Raji (cell line): ENCODE data around the gene SLC41A1.

Experiments used
- POLR2A ChIP-seq: IDR thresholded peaks from 2 replicates; pipeline ENCODE4 v1.6.1; 2011; ENCODE audit warnings: low read depth, low read length, control low read depth; ENCODE audit not compliant: insufficient read depth

SLC41A1 gene

DNA sequence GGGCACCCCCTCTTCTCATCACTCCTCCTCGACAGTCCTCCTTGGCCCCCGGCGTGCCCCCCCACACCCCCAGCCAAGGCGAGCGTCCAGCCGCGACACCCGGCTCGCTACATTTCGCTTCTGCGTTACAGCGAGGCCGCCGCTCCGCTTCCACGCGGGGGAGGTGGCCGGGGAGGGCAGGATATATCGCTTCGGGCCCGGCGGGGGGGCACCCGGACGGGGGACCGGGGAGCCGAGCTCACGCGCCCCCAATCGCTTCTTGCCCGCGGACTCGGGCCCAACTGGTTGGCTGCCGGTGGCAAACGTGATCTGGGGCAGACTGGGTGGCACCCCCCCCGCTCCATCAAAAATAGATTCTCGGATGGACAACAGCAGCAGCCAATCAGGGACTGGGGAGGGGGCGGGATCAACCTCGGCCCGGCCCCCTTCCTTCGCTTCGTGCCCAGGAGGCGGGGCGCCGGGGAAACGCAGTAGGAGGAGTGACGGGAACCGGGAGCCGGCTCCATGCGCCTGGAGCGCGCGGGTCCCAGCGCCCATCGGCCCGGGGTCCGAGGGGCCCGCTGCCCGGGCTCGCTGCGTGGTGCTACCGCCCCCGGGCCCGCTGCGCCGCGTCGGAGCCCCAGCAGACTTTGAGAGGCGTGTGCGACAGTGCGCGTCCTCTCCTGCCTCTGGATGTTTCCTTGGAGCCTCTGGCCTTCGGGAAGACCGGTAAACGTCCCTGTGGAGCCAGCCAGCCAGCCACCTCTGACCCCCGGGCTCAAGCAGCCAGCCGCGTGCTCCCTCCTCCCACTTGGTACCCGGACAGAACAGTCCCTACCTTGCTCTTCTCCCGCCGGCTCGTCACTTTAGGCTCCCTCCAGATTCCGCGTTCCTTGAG is at the start of gene SLC41A1:
Gene SLC41A1, minus strand, starts transcription at position 321 of the 877 bp plus-strand sequence. CDS start 2,757 bp downstream, outside the sequence.
- TF ChIP-seq POLR2A, result peak; percentile 79

DNA sequence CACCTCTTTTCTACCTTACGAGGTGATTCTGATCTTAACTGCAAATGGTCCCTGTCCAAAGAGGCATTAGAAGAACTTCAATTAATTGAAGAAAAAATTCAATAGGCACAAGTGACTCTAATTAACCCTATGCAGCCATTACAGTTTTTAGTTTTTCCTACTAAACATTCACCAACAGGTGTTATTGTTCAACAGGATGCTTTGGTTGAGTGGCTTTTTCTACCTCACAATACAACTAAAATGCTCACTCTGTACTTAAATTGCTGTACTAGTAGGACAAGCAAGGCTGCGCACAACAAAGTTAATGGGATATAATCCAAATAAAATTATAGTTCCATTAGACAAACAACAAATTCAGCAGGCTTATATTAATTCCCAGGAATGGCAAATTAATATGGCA is 48.5 kb upstream of the SLC41A1 start:
- TF ChIP-seq POLR2A, result no peak

DNA sequence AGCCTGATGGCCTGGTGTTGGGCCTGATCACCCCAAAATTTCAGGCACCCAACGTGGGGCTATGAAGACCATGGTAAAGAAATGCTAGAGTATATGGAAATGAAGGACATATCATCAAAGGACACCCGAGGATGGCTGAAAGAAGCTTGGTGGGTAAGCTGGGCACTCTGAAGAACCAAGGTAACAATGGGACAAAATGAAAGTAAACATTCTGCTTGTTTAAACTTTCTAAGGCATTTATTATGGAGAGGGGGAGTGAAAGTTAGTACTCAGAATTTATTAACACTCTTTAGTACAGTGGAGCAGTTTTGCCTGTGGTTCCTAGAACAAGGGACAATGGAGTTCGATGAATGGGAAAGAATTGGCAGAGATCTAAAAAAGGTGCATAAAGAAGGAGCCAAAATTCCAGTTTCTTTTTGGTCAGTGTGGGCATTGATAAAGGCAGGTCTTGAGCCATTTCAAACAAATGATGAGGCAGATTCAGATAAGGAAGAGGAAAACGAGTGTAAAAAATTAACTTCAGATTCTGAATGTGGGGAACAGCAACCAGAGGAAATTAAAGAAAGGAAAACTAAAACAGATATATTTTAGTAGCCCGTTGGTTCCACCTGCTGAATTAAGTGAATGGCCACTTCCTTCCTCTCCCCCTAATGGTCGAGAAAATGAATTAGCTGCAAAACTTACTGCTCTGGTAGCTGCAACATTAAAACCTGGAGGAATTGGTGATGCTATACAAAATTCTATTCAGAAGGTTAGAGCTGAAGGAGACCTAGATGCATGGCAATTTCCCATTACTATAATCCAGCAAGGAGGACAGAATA is 45.4 kb upstream of the SLC41A1 start:
- TF ChIP-seq POLR2A, result no peak

DNA sequence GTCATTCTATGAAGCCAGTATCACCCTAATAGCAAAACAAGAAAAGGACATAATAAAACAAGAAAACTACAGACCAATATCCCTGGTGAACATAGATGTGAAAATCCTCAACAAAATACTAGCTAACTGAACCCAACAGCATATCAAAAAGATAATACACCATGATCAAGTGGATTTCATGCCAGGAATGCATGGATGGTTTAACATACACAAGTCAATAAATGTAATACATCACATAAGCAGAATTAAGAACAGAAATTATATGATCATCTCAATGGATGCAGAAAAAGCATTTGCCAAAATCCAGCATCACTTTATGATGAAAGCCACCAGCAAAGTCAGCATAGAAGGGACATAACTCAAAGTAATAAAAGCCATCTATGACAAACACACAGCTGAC is 43.4 kb upstream of the SLC41A1 start:
- TF ChIP-seq POLR2A, result no peak

DNA sequence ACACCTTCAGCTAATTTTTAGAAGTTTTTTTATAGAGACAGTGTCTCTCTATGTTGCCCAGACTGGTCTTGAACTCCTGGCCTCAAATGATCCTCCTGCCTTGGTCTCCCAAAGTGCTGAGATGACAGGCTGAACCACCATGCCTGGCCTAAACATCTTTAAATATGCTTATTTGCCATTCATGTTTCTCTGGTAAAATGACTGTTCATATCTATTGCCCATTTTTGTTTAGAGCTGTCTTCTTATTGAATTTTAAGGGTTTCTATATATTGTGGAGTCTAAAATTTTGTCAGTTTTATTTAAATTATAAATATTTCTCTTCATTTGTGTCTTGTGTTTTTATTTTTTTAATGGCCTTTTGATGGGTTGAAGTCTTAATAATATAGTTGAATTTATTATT is 40.0 kb upstream of the SLC41A1 start:
- TF ChIP-seq POLR2A, result no peak

DNA sequence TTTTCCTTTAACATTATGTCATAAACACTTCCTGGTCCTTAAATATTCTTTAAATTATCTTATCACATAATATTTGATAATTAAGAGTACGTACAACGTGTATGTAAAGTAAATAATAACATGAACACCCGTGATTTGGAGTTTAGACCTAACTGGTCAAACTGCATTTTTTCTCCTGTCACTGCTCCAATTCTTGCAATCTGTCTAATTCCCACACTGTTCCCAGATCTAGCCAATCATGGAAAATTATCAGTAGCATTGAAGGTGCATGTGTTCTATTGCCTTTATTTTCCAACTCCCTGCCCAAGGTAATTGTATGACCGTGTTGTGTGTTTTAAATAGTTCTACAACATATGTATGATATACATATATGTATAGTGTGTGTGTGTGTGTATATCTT is 39.0 kb upstream of the SLC41A1 start:
- TF ChIP-seq POLR2A, result no peak

DNA sequence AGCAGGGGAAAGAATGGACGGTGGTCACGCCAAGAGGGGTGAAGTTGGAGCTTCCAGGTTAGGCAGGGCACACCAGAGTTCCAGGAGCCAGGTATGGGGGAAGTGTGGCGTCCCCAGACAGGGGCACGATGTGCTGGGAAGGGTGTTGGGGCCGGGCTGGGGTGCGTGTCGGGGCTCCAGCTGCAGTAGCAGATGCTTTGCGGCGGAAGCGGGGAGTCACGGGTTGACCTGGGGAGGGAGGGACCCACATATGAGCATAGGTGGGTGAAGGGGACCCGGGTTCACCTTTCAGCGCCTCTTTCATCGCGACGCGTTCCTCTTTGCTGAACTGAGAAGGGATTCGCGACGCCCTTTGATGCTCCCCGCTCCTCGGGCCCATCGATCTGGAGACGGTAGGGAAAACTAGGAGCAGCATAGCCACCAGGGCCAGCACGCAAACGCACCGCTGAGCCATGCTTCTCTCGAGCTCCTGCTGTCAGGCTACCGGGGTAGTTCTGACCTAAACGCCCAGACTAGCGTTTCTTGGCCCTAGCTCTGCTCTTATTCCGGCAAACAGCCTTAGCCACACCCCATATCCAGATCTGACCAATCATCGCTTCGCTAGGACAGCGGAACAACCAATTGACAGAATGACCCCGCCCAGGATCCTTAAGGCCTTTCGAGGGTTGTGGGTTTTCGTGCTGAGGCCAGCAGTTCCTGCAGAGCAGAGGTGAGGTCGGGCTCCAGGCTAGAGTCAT is 36.8 kb upstream of the SLC41A1 start, which contains the start of gene PM20D1:
Gene PM20D1, minus strand, starts transcription at position 514 of the 737 bp plus-strand sequence. Its CDS starts 60 bp downstream, at position 454.
- TF ChIP-seq POLR2A, result peak; percentile 69

DNA sequence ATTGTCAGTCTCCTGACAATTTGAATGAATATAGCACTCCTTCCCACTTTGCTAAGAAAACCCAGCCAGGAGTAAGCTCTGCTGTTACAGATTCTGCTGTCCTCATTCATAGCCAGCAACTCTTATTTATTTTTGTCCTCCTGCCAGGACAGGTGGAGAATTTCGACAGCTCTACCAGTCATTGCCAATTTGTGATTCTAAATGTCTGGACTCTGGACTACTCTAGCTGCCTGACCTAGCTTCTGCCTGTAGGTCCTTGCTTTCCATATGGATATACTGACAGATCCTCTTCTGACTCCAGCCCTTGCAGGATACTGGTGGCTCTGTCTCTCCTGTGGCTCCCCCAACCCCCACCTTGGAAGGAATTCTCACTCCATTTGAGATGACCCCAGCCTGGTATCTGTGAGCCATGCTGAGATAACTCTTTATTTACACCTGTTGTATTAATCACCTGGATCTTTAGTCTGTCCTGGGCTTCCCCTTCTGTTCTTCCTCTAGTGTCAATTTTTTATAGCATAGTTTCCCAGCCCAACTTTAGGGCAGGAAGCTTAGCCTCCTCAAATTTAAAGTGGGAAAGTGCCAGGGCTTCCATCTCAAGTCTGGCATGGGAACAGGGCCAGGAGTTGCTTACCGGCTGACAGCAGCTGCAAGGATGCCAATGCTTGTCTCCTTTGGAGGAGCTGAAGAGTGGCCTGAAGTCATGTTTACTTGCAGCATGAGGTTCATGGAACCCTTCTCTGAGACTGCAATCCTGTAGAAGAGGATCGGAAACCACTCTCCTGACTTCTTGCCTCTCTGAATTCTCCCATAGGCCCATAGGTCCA is 30.2 kb upstream of the SLC41A1 start:
- no peak for TF ChIP-seq POLR2A

DNA sequence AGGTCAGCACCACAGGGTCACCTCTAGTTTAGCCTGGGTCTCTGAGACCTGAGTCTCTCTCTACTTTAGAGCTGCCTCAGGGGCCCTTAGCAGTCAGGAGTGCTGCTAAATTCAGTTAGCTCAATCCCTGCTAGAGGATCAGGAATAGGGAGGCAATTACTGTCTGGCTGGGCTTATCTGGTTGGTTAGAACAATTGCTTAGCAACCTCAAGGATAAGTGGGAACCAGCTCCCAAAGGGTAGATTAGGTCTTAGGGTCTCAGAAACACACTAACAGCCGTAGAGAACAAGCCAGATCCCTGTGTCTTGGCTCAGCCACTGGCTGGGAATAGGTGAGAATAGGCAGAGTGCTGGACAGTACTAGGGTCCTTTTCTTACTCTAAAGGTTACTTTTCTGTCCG is 29.2 kb upstream of the SLC41A1 start:
- no peak for TF ChIP-seq POLR2A

DNA sequence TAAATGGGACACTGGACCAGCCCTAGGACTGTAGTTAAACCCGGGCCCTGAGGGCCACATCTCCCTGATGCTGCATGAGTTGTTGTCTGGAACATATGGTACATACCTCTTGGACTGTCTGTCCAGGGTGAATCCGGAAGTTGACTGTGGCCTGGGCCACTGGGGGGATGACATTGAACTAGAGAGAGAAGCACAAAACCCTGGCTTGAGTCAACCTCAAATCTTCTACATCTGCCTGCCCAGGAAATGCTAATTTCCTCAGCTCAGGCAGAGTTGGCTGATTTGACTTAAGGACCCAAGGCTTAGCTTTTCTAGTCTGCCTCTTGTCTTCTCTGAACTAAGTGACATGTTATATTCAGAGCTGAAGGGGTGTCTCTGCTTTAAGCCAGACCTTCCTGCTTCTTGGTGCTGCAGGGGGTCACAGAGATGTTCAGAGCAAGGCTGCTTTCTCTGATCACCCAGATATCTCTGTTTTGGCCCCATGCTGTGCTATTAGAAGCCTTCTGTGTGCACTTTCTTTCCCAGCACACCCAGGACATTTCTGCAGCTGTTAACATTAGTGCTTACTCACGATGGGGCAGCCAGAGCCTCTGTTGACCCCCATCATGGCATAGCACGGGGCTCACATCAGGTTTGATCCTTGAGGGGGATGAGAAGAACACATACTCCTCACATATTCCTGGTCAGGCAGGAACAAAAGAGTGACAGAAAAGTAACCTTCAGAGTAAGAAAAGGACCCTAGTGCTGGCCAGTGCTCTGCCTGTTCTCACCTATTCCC is 27.3 kb upstream of the SLC41A1 start:
- no peak for TF ChIP-seq POLR2A

DNA sequence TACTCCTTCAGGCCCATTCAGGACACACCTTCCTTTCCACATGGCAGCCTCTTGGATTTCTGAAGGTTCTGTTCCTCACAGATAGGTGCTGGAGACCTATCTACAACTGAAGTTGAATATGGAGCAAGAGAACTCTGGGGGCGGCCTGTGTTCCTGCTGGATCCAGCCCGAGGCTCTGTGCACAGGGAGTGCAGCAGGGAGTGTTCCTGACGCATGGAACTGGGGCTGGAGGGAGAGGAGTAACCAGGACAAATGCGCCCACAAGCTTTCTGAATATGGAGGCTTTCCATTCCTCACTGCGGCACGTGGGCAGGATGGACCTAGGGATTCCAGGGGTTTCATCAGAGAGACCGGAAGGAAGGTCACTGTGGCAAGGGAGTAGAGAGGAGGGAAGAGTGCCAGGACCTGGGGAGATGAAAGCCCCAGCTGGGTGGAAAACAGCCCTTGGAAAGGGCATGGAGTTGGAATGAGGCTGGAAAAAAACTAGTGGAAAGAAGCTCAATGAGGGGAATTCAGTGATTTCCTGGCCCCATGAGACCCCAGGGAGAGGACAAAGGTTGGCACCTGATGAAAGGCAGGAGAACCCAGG is 24.5 kb upstream of the SLC41A1 start:
- TF ChIP-seq POLR2A, result no peak

DNA sequence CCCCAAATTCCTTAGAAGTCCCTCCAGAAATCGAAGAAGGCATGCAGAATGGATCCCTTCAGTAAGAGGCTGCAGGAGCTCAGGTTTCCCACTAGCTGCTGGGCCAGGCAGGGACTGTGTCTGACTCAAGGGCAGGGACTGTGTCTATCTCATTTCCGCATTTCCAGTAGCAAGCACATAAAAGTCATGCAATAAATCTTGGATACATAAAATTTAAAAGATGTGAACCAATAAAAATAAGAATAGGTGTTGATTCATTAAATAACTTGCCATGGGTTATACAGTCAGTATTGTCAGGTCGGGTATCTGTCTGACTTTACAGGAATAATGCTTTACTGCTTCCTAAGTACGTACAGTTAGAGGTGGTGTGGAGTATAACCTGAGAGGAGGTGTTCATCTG is 21.8 kb upstream of the SLC41A1 start:
- no peak for TF ChIP-seq POLR2A

DNA sequence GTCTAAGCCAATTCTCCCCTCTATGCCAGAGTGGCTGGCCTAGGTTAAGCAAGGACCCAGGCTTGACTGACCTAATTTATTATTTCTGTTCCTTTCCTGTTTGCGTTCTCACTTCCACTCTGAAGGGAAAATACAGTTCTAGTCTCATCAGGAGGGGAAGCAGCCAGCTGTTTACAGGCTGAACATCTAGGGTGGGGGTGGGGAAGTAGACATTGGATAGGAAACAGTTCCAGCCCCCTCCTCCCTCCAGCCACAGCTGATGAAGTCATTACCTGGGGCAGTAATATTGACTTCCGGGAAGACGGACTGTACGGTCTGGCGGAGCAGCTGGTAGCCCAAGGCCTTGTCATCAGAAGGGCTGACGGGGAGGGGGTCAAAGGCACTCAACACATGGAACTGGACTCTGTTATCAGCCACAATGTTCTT is 19.3 kb upstream of the SLC41A1 start:
- no peak for TF ChIP-seq POLR2A

DNA sequence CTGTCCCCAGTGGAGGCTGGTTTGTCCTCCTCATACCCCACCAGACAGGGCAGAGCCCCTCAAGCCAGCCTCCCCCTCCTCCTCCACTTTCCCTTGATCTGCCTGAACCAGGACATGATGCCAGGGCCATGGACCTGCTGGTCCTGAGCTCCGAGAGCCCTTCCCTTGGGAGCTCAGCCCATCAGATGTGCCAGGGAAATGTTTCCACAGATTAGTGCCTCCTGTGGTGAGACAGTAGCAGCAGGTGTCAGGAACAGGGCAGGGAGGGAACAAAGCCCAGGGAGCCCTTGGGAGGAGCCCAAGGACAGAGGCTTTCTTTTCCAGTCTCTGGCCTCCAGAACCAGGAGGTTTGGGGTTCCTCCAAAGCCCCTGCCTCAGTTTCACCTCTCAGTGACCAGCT is 14.6 kb upstream of the SLC41A1 start:
- TF ChIP-seq POLR2A, result no peak

DNA sequence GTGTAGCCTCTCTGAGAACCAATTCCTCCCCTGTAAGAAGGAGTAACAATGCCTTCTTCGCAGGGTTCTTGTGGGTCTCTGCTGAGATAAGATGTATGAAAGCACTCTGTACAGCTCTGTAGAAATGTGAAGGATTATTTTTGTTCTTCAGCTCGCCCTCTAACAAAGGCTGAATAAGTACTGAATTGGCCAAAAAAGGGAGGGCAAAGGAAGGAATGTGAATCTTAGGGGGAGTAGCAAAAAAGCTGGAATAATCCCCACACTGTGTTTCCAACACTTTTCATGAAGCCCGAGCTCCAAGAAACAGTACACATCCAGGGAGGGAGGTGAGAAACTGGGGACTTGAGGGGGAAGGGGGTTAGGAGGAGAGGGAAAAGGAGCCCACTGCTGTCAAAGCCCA is 14.0 kb upstream of the SLC41A1 start:
- no peak for TF ChIP-seq POLR2A
